ENCODE measurements around the gene CSNK1A1. TPM values are rescaled to one million over a fixed set of nuclear protein-coding genes. Genes with fewer than 3 reads are reported as not detected.
"Not testable (repeated sequence)": the region's sequence is repeated elsewhere in the genome, so short reads cannot be mapped to it uniquely, and the experiment has no call there.

CSNK1A1 gene
- 191 TPM for total RNA-seq
- long read RNA-seq, full-length matches to known transcripts, result 190 of 233 reads
- long read RNA-seq, partial matches to known transcripts, result 20 of 233 reads
- long read RNA-seq, other reads (novel, unspliced or antisense), result 23 of 233 reads

GRCh38 chr5:149551227-149552037 lies at the start of gene CSNK1A1:
Gene CSNK1A1 (minus strand): TSS chr5:149551439. CDS start chr5:149550964, 475 bp downstream.
- intact Hi-C loops (cut with DNase I), result loop anchor here (5.0 kb wide), 1 partner anchor 109 kb away; no protein-coding TSS in a partner anchor
- ATAC-seq, result peak; percentile 97

GRCh38 chr5:149600932-149601331 lies 49.7 kb upstream of the CSNK1A1 start:
- intact Hi-C loops (cut with DNase I), result no loop called here
- Histone ChIP-seq H3K27me3 (no peaks in the 10 kb centered on the region), H3K4me3 (no peak overlapping the region), H3K9me3 (no peaks in the 10 kb centered on the region), H3K4me1 (peaks cover 4% of the 10 kb centered on the region), H3K27ac (no peak overlapping the region), H3K36me3 (peaks cover 31% of the 10 kb centered on the region)
- no peak for TF ChIP-seq CTCF (IDR thresholded peaks at IDR 0.05)
- DNase-seq, result no peak
- no peak for ATAC-seq

More at GRCh38 chr5:149551227-149552037, at the start of gene CSNK1A1:
- H3K4me1 ChIP-seq, result peaks cover 32% of the 10 kb centered on the region
- peak within 1 kb of the TSS; percentile 99 for H3K4me3 ChIP-seq
- no peaks in the 10 kb centered on the region for H3K9me3 ChIP-seq
- no peaks in the 10 kb centered on the region for H3K27me3 ChIP-seq
- peak; percentile 79 for TF ChIP-seq CTCF (IDR thresholded peaks at IDR 0.05)
- DNase-seq, result peak; percentile 100
- H3K27ac ChIP-seq, result peak within 1 kb of the TSS; percentile 99
- peaks cover 32% of the 10 kb centered on the region for H3K36me3 ChIP-seq

GRCh38 chr5:149599375-149599774 lies 48.1 kb upstream of the CSNK1A1 start:
- H3K36me3 ChIP-seq, result peaks cover 31% of the 10 kb centered on the region
- no peak for ATAC-seq
- no peak for TF ChIP-seq CTCF (IDR thresholded peaks at IDR 0.05)
- H3K4me3 ChIP-seq, result no peak overlapping the region
- H3K27me3 ChIP-seq, result no peaks in the 10 kb centered on the region
- intact Hi-C loops (cut with DNase I), result no loop called here
- peaks cover 9% of the 10 kb centered on the region for H3K4me1 ChIP-seq
- no peak overlapping the region for H3K27ac ChIP-seq
- DNase-seq, result no peak
- H3K9me3 ChIP-seq, result no peaks in the 10 kb centered on the region

GRCh38 chr5:149598966-149599365 lies 47.7 kb upstream of the CSNK1A1 start:
- DNase-seq, result no peak
- Histone ChIP-seq H3K27ac (no peak overlapping the region), H3K9me3 (no peaks in the 10 kb centered on the region), H3K36me3 (peaks cover 31% of the 10 kb centered on the region), H3K27me3 (no peaks in the 10 kb centered on the region), H3K4me3 (no peak overlapping the region), H3K4me1 (peaks cover 9% of the 10 kb centered on the region)
- ATAC-seq, result no peak
- intact Hi-C loops (cut with DNase I), result no loop called here
- TF ChIP-seq CTCF (IDR thresholded peaks at IDR 0.05), result no peak

GRCh38 chr5:149598234-149598633 lies 47.0 kb upstream of the CSNK1A1 start:
- H3K36me3 ChIP-seq, result peaks cover 31% of the 10 kb centered on the region
- intact Hi-C loops (cut with DNase I); H3K9me3 ChIP-seq; H3K4me3 ChIP-seq; ATAC-seq; H3K27me3 ChIP-seq; DNase-seq; H3K27ac ChIP-seq; H3K4me1 ChIP-seq: not testable (repeated sequence)

GRCh38 chr5:149597618-149598017 lies 46.4 kb upstream of the CSNK1A1 start:
- no peak for TF ChIP-seq CTCF (IDR thresholded peaks at IDR 0.05)
- Histone ChIP-seq H3K4me3 (no peak overlapping the region), H3K27ac (peak overlapping the region; percentile 72), H3K27me3 (no peaks in the 10 kb centered on the region), H3K36me3 (peaks cover 29% of the 10 kb centered on the region), H3K9me3 (no peaks in the 10 kb centered on the region), H3K4me1 (peaks cover 9% of the 10 kb centered on the region)
- DNase-seq (no peak), ATAC-seq (no peak)
- intact Hi-C loops (cut with DNase I), result no loop called here

All from upper lobe of right lung (tissue), 1 donor.